Panc1 (cell line): ENCODE data around the gene WFDC12. TPM values are rescaled to one million over a fixed set of nuclear protein-coding genes. Genes with fewer than 3 reads are reported as not detected.

ENCODE experiments used
- ATAC-seq: fragments of 200-7000 bp; cut with Tn5 transposase; 2 replicates; pipeline ENCODE4 v1.9.1; 2020; ENCODE audit warnings: mild to moderate bottlenecking, moderate library complexity
- BruUV-seq: library from RNA; stranded (reverse); fragments of 400-500 nt; replicated peaks from 2 replicates; lab custom pipeline; 2021; lab: Mats Ljungman, UMichigan
- CTCF ChIA-PET: fragments of 300-600 bp; sonication (Branson Sonifier 250); formaldehyde crosslinking; loops from one replicate; lab custom pipeline; 2022; ENCODE audit warnings: antibody characterized with exemption; lab: Charles Lee
- POLR2A ChIA-PET: fragments of 300-600 bp; sonication (Branson Sonifier 250); formaldehyde crosslinking; loops from one replicate; lab custom pipeline; 2022; ENCODE audit warnings: antibody characterized with exemption; lab: Charles Lee
- DNase-seq: peaks from one replicate; pipeline ENCODE4 v3.0.0-alpha.2; 2010; ENCODE audit warnings: low read depth, low spot score
- H3K27ac ChIP-seq: 2 replicates; pipeline ENCODE4 v1.5.1; 2011; ENCODE audit warnings: mild to moderate bottlenecking, low read length, inconsistent platforms
- H3K27me3 ChIP-seq: fragments of 200-500 bp; sonication (Bioruptor generic); 2 replicates; pipeline ENCODE4 v1.6.0; 2014; ENCODE audit warnings: low read length, inconsistent platforms; ENCODE audit not compliant: control insufficient read depth, insufficient read depth
- H3K36me3 ChIP-seq: fragments of 200-500 bp; sonication (Bioruptor generic); 2 replicates; pipeline ENCODE4 v1.5.1; 2014; ENCODE audit warnings: inconsistent platforms, mild to moderate bottlenecking, low read length, moderate library complexity; ENCODE audit not compliant: control insufficient read depth, insufficient read depth
- H3K4me1 ChIP-seq: 2 replicates; pipeline ENCODE4 v1.5.1; 2011; ENCODE audit warnings: inconsistent platforms, mild to moderate bottlenecking, low read length, moderate library complexity; ENCODE audit not compliant: control insufficient read depth, insufficient read depth
- H3K4me3 ChIP-seq, 2 experiments: 2 replicates each; pipeline ENCODE4 v1.5.1; 2011 to 2012; ENCODE audit warnings: low read depth in 2 of 2, low read length in 2 of 2, mild to moderate bottlenecking in 2 of 2, inconsistent platforms in 1 of 2, moderate library complexity in 1 of 2
- H3K9me3 ChIP-seq: fragments of 200-500 bp; sonication (Bioruptor generic); 2 replicates; pipeline ENCODE4 v1.5.1; 2014; ENCODE audit warnings: low read depth, mild to moderate bottlenecking, inconsistent platforms, low read length, moderate library complexity; ENCODE audit not compliant: control insufficient read depth, insufficient read depth
- POLR2AphosphoS5 ChIP-seq: IDR thresholded peaks from 2 replicates; pipeline ENCODE4 v1.6.1; 2012; ENCODE audit warnings: mild to moderate bottlenecking, low read depth, low read length, moderate library complexity
- SIN3A ChIP-seq: IDR thresholded peaks from 2 replicates; pipeline ENCODE4 v1.6.1; 2012; ENCODE audit warnings: low read depth, mild to moderate bottlenecking, low read length, moderate library complexity, borderline replicate concordance; ENCODE audit not compliant: insufficient read depth
- TCF7L2 ChIP-seq: IDR thresholded peaks from 2 replicates; pipeline ENCODE4 v1.6.1; 2011; ENCODE audit warnings: mild to moderate bottlenecking, low read depth, low read length, inconsistent platforms
- in situ Hi-C: cut with HindIII; loops from 2 replicates; pipeline ENCODE4 v1.10.0; 2016; ENCODE audit warnings: low sequenced_read_pairs, low pct_unique_long_range_greater_than_20kb
- intact Hi-C: fragments of 100-400 bp; cut with micrococcal nuclease; formaldehyde crosslinking; loops from one replicate; pipeline ENCODE4 v1.10.0; 2022; ENCODE audit not compliant: unreplicated experiment
- total RNA-seq: library from RNA; stranded (reverse); gene quantifications from one replicate; pipeline ENCODE4 v1.2.1, GENCODE V29; 2021; ENCODE audit not compliant: unreplicated experiment
- TF ChIP-seq, protein P1 (sequence below), 2 experiments: IDR thresholded peaks; 2 replicates each; pipeline ENCODE4 v1.6.1; 2011 to 2012; ENCODE audit warnings: low read depth in 2 of 2, control low read depth in 1 of 2, low read length in 1 of 2, mild to moderate bottlenecking in 1 of 2, moderate library complexity in 1 of 2; ENCODE audit not compliant: insufficient read depth in 1 of 2
- TF ChIP-seq, protein P2 (sequence below): fragments of 450-650 bp; IDR thresholded peaks from 2 replicates; pipeline ENCODE4 v1.5.1; 2017; ENCODE audit warnings: mild to moderate bottlenecking

WFDC12 gene
- total RNA-seq, 1 experiment from 2014 or later: not detected

DNA sequence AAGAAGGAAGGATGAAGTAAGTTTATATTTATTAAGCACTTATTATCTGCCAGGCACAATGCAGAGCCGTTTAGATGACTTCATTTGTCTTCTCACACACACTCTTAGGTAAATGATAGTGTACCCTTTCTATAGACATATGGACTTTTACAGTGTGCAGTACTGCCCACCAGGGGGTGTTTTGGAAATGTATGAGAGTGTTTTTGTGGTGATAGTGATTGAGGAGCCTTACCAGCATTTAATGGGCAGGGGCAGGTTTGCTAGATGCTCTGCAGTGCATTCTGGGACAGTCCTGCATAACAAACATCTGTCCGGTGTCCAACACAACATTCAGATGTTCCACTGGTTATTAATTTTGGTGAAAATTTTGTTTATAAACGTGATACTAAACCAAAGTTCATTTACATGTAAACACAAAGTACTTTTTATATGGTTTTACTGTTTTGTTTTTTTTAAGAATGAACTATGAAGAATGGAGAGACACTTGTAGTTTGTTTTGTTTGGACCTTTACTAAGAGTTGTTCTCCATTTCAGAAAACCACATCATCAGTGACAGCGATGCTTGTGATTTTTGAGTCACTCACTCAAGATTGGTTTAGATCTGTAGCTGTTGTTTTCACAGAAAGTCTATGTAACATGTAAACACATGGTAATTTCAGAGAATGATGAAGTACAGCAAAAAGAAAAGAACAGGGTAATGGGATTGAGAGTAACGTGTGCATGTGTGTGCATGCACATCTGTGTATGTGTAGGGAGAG lies 43.2 kb downstream of the WFDC12 start:
- Histone ChIP-seq H3K9me3 (no peaks in the 10 kb centered on the region), H3K27ac (no peak overlapping the region), H3K4me3 (no peak overlapping the region), H3K27me3 (no peaks in the 10 kb centered on the region), H3K4me1 (no peaks in the 10 kb centered on the region), H3K36me3 (no peaks in the 10 kb centered on the region; the same call in 1 of the 2 replicates)
- TF ChIP-seq POLR2AphosphoS5 (no peak), TCF7L2 (no peak), SIN3A (no peak)
- TF ChIP-seq, protein P1, sequence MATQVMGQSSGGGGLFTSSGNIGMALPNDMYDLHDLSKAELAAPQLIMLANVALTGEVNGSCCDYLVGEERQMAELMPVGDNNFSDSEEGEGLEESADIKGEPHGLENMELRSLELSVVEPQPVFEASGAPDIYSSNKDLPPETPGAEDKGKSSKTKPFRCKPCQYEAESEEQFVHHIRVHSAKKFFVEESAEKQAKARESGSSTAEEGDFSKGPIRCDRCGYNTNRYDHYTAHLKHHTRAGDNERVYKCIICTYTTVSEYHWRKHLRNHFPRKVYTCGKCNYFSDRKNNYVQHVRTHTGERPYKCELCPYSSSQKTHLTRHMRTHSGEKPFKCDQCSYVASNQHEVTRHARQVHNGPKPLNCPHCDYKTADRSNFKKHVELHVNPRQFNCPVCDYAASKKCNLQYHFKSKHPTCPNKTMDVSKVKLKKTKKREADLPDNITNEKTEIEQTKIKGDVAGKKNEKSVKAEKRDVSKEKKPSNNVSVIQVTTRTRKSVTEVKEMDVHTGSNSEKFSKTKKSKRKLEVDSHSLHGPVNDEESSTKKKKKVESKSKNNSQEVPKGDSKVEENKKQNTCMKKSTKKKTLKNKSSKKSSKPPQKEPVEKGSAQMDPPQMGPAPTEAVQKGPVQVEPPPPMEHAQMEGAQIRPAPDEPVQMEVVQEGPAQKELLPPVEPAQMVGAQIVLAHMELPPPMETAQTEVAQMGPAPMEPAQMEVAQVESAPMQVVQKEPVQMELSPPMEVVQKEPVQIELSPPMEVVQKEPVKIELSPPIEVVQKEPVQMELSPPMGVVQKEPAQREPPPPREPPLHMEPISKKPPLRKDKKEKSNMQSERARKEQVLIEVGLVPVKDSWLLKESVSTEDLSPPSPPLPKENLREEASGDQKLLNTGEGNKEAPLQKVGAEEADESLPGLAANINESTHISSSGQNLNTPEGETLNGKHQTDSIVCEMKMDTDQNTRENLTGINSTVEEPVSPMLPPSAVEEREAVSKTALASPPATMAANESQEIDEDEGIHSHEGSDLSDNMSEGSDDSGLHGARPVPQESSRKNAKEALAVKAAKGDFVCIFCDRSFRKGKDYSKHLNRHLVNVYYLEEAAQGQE (IDR thresholded peaks at IDR 0.05; ENCODE audit: insufficient read depth in 1 of 2, low read depth in 2 of 2, low read length in 1 of 2): no peak
- TF ChIP-seq, protein P2, sequence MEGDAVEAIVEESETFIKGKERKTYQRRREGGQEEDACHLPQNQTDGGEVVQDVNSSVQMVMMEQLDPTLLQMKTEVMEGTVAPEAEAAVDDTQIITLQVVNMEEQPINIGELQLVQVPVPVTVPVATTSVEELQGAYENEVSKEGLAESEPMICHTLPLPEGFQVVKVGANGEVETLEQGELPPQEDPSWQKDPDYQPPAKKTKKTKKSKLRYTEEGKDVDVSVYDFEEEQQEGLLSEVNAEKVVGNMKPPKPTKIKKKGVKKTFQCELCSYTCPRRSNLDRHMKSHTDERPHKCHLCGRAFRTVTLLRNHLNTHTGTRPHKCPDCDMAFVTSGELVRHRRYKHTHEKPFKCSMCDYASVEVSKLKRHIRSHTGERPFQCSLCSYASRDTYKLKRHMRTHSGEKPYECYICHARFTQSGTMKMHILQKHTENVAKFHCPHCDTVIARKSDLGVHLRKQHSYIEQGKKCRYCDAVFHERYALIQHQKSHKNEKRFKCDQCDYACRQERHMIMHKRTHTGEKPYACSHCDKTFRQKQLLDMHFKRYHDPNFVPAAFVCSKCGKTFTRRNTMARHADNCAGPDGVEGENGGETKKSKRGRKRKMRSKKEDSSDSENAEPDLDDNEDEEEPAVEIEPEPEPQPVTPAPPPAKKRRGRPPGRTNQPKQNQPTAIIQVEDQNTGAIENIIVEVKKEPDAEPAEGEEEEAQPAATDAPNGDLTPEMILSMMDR: peak; percentile 45
- DNase-seq: no peak
- peak; percentile 73; the same call in 1 of the 2 replicates for ATAC-seq
- POLR2A ChIA-PET: no interaction called here
- intact Hi-C loops (no loop called here), in situ Hi-C loops (no loop called here)
- no TSS peak for BruUV-seq
- CTCF ChIA-PET: no interaction called here

DNA sequence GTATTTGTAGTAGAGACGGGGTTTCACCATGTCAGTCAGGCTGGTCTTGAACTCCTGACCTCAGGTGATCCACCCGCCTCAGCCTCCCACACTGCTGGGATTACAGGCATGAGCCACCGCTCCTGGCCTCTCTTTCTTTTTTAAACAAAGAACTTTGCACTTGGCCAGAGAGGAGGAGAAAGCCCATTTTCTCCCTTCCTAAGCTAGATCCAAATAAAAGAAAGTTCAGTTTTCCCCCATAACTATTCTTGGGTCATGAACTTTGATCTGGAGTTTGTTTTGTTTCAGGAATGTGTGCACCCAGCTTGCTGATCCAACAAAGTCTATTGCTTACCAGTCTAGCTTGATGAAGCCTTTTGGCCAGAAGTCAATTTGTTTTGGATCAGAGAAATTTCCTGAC lies 46.7 kb downstream of the WFDC12 start:
- CTCF ChIA-PET: no interaction called here
- BruUV-seq: no TSS peak
- in situ Hi-C loops: no loop called here
- H3K36me3 ChIP-seq: no peaks in the 10 kb centered on the region; the same call in 1 of the 2 replicates
- H3K27me3 ChIP-seq: no peaks in the 10 kb centered on the region
- DNase-seq: no peak
- no peaks in the 10 kb centered on the region for H3K4me1 ChIP-seq
- TF ChIP-seq SIN3A (no peak), TCF7L2 (no peak), POLR2AphosphoS5 (no peak)
- TF ChIP-seq, protein P1 (IDR thresholded peaks at IDR 0.05; ENCODE audit: insufficient read depth in 1 of 2, low read depth in 2 of 2, low read length in 1 of 2): no peak
- TF ChIP-seq, protein P2: no peak
- no peaks in the 10 kb centered on the region for H3K9me3 ChIP-seq
- intact Hi-C loops: no loop called here
- H3K4me3 ChIP-seq: no peak overlapping the region
- no peak for ATAC-seq
- no peak overlapping the region for H3K27ac ChIP-seq
- POLR2A ChIA-PET: interaction anchor here (0.7 kb wide), 1 partner anchor 125 kb away, joined by 8 read pairs; no protein-coding TSS in a partner anchor
